K562 (cell line): ENCODE data around the gene MAP1S. TPM values are rescaled to one million over a fixed set of nuclear protein-coding genes. Genes with fewer than 3 reads are reported as not detected.
A peak's percentile ranks its signal among the peaks of the same experiment; 100 is the strongest.

Experiments used
- BRD4 ChIP-seq: fragments of 200-600 bp; sonication (generic); IDR thresholded peaks from 2 replicates; pipeline ENCODE4 v1.6.1; 2017; ENCODE audit warnings: inconsistent platforms
- CTCF ChIP-seq, 3 experiments: IDR thresholded peaks in 2 of 3; conservative IDR thresholded peaks in 1 of 3; 2 replicates each; pipeline ENCODE4 v1.5.1; 2011 to 2012; ENCODE audit warnings: low read length in 3 of 3, mild to moderate bottlenecking in 3 of 3, control low read depth in 2 of 3, improper control_type of control experiment in 1 of 3, inconsistent platforms in 1 of 3, low read depth in 1 of 3, mixed read lengths in 1 of 3, moderate library complexity in 1 of 3; ENCODE audit not compliant: insufficient read depth in 2 of 3
- HBP1 ChIP-seq: fragments of 450-650 bp; formaldehyde crosslinking; IDR thresholded peaks from 2 replicates; pipeline ENCODE4 v1.4.0; 2022; ENCODE audit warnings: missing genetic modification characterization
- HOXB6 ChIP-seq: fragments of 250-450 bp; sonication (Bioruptor Pico); IDR thresholded peaks from 2 replicates; pipeline ENCODE4 v1.5.1; 2022; ENCODE audit warnings: mild to moderate bottlenecking, borderline replicate concordance
- IRF2 ChIP-seq: sonication (generic); formaldehyde crosslinking; IDR thresholded peaks from 2 replicates; pipeline ENCODE4 v1.8.1; 2022; ENCODE audit warnings: mild to moderate bottlenecking, missing genetic modification reagents
- KAT2B ChIP-seq: IDR thresholded peaks from one replicate; pipeline ENCODE4 v1.6.1; 2012; ENCODE audit warnings: low read depth, mild to moderate bottlenecking, control low read depth, inconsistent platforms, low read length, moderate library complexity
- KLF16 ChIP-seq: IDR thresholded peaks from 2 replicates; pipeline ENCODE4 v1.6.1; 2016; ENCODE audit warnings: antibody characterized with exemption
- MAFK ChIP-seq: IDR thresholded peaks from 2 replicates; pipeline ENCODE4 v1.6.1; 2011; ENCODE audit warnings: low read length, improper control_type of control experiment
- MTA2 ChIP-seq: fragments of 450-650 bp; IDR thresholded peaks from 2 replicates; pipeline ENCODE4 v1.6.1; 2016; ENCODE audit warnings: low read depth
- RBBP5 ChIP-seq: fragments of 200-600 bp; sonication (generic); IDR thresholded peaks from 2 replicates; pipeline ENCODE4 v1.6.1; 2012; ENCODE audit warnings: borderline replicate concordance, mild to moderate bottlenecking, low read length, control low read depth, inconsistent platforms; ENCODE audit not compliant: insufficient read depth, poor library complexity, severe bottlenecking
- SAFB ChIP-seq: fragments of 200-400 bp; formaldehyde crosslinking; IDR thresholded peaks from 2 replicates; pipeline ENCODE4 v1.6.1; 2017; ENCODE audit warnings: low read depth, low read length, borderline replicate concordance
- SAP30 ChIP-seq: fragments of 200-600 bp; sonication (generic); IDR thresholded peaks from 2 replicates; pipeline ENCODE4 v1.6.1; 2012; ENCODE audit warnings: borderline replicate concordance, low read depth, mild to moderate bottlenecking, moderate library complexity, low read length, control low read depth, inconsistent platforms; ENCODE audit not compliant: insufficient read depth, poor library complexity, severe bottlenecking
- SREBF1 ChIP-seq: fragments of 150-350 bp; IDR thresholded peaks from 2 replicates; pipeline ENCODE4 v1.6.1; 2014; ENCODE audit warnings: antibody characterized with exemption, low read depth, low read length, borderline replicate concordance
- SRF ChIP-seq, 2 experiments: fragments of 250-450, 450-650 bp in 1 of 2; sonication (Bioruptor Pico) in 1 of 2; sonication (generic) in 1 of 2; formaldehyde crosslinking; IDR thresholded peaks; 2 replicates each; pipeline versions ENCODE4 v1.5.0 to v1.5.1; 2020 to 2022; ENCODE audit warnings: mild to moderate bottlenecking in 1 of 2, missing genetic modification reagents in 1 of 2
- TEAD4 ChIP-seq, 2 experiments: sonication (generic) in 1 of 2; formaldehyde crosslinking in 1 of 2; IDR thresholded peaks; 2 replicates each; pipeline versions ENCODE4 v1.6.1 to v1.8.0; 2012 to 2022; ENCODE audit warnings: borderline replicate concordance in 1 of 2, inconsistent platforms in 1 of 2, low read length in 1 of 2, mild to moderate bottlenecking in 1 of 2, missing genetic modification reagents in 1 of 2
- VEZF1 ChIP-seq: fragments of 200-800 bp; sonication (Bioruptor generic); IDR thresholded peaks from 2 replicates; pipeline ENCODE4 v1.6.1; 2017; ENCODE audit warnings: missing genetic modification characterization, missing compliant biosample characterization
- ZNF212 ChIP-seq: fragments of 450-650 bp; formaldehyde crosslinking; IDR thresholded peaks from 2 replicates; pipeline ENCODE4 v1.4.0; 2020; ENCODE audit warnings: mild to moderate bottlenecking
- ZNF512 ChIP-seq: IDR thresholded peaks from 2 replicates; pipeline ENCODE4 v1.6.1; 2016; ENCODE audit warnings: missing genetic modification characterization, missing compliant biosample characterization
- ZNF696 ChIP-seq: fragments of 250-450 bp; sonication (Bioruptor Pico); conservative IDR thresholded peaks from 2 replicates; pipeline ENCODE4 v1.4.0; 2020; ENCODE audit warnings: mild to moderate bottlenecking, moderate library complexity
- ZNF766 ChIP-seq: fragments of 200-800 bp; sonication (Bioruptor generic); conservative IDR thresholded peaks from 2 replicates; pipeline ENCODE4 v1.6.1; 2016; ENCODE audit warnings: missing genetic modification characterization, missing compliant biosample characterization
- polyA plus RNA-seq, 8 experiments: library from polyadenylated mRNA; depleted of rRNA in 4 of 8; stranded (reverse) in 5 of 8; unstranded in 3 of 8; fragments of >200 nt; fragmentation: Nextera tagmentation in 2 of 8; fragmentation: Illumina TruSeq in 1 of 8; extraction: Ambion mirVana in 2 of 8; extraction: Trizol in 1 of 8; gene quantifications; 2 replicates each; pipeline versions ENCODE4 v1.2.1 to v1.2.3, GENCODE V29; 2011 to 2014; ENCODE audit warnings: inconsistent platforms in 1 of 8, missing spikeins in 1 of 8
- total RNA-seq, 7 experiments: library from RNA; depleted of rRNA in 6 of 7; stranded (reverse); fragments of >200 nt in 6 of 7; fragmentation: Illumina TruSeq in 2 of 7; extraction: Trizol in 2 of 7; gene quantifications; 2 replicates each; pipeline versions ENCODE4 v1.2.1 to v1.2.3, GENCODE V29; 2011 to 2021; ENCODE audit warnings: low replicate concordance in 1 of 7

MAP1S gene
- total and polyA plus RNA-seq, 9 of the 15 experiments (the other 6 are each of a cell fraction or from before 2014, with no cell fraction given), result 2.0 to 81.0 (median 9.5) TPM

GRCh38 chr19:17703824-17704463, 15.3 kb upstream of the MAP1S start (continued):
- TF ChIP-seq HBP1 (CRISPR knock-in tag) (no peak), SAFB (no peak), ZNF766 (no peak), TEAD4 (IDR thresholded peaks at IDR 0.05; ENCODE audit: low read length) (0 out of 2 replicates have a peak, but pooled peaks have one; percentile 8), TEAD4 (CRISPR knock-in tag; IDR thresholded peaks at IDR 0.05; ENCODE audit: borderline replicate concordance) (no peak), CTCF (IDR thresholded peaks at IDR 0.05 in 2 of 3, conservative IDR thresholded peaks at IDR 0.05 in 1 of 3; ENCODE audit: insufficient read depth in 2 of 3, low read depth in 1 of 3, low read length in 3 of 3) (peak; percentile 86 to 95 (median 87)), BRD4 (no peak), KLF16 (peak; percentile 34; the same call in 1 of the 2 replicates), IRF2 (CRISPR knock-in tag) (no peak), MTA2 (no peak), ZNF696 (CRISPR knock-in tag) (no peak), RBBP5 (no peak), VEZF1 (CRISPR knock-in tag) (peak; percentile 37; the same call in 1 of the 2 replicates), ZNF512 (tag) (no peak), SRF (CRISPR knock-in tag; IDR thresholded peaks at IDR 0.05) (no peak), HOXB6 (CRISPR knock-in tag) (no peak), SREBF1 (no peak), ZNF212 (no peak), SAP30 (no peak), KAT2B (no peak), MAFK (no peak)
